ENCODE measurements around the gene TTC19. TPM values are rescaled to one million over a fixed set of nuclear protein-coding genes. Genes with fewer than 3 reads are reported as not detected.
"Not testable (repeated sequence)": the region's sequence is repeated elsewhere in the genome, so short reads cannot be mapped to it uniquely, and the experiment has no call there.

Gene TTC19
- total and polyA plus RNA-seq, 2 donors (not counting 3 experiments of a cell fraction or from before 2014, with no cell fraction given): 7.8 to 32.8 TPM

GRCh38 chr17:16050844-16051243 is 51.2 kb downstream of the TTC19 start:
- H3K4me1 ChIP-seq (ENCODE audit: control insufficient read depth, extremely low read depth, insufficient read depth, low read length): no peaks in the 10 kb centered on the region
- TF ChIP-seq, protein P1, sequence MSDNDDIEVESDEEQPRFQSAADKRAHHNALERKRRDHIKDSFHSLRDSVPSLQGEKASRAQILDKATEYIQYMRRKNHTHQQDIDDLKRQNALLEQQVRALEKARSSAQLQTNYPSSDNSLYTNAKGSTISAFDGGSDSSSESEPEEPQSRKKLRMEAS (IDR thresholded peaks at IDR 0.05; ENCODE audit: insufficient read depth, insufficient read length): no peak
- TF ChIP-seq EZH2 (IDR thresholded peaks at IDR 0.05; ENCODE audit: borderline replicate concordance, low read depth, low read length, severe bottlenecking): no peak
- no peak for TF ChIP-seq MYC (IDR thresholded peaks at IDR 0.05; ENCODE audit: low read depth, low read length)
- no peak for TF ChIP-seq FOS (IDR thresholded peaks at IDR 0.05; ENCODE audit: borderline replicate concordance, insufficient read depth, low read length)
- no peak for TF ChIP-seq JUN (IDR thresholded peaks at IDR 0.05; ENCODE audit: borderline replicate concordance, insufficient read depth, insufficient read length, low read depth)
- TF ChIP-seq POLR2A (IDR thresholded peaks at IDR 0.05; ENCODE audit: low read depth, low read length): no peak
- no peak for TF ChIP-seq POLR2AphosphoS5 (IDR thresholded peaks at IDR 0.05; ENCODE audit: insufficient read depth, low read depth, low read length)
- H3K9ac ChIP-seq (replicated peaks; ENCODE audit: extremely low read depth, insufficient read depth, low read length): no peak overlapping the region
- ChIA-PET CTCF (no interaction called here), POLR2A (no interaction called here)
- no peak overlapping the region for H3K4me3 ChIP-seq (replicated peaks in 1 of 3; ENCODE audit: insufficient read depth in 1 of 3, low read depth in 1 of 3, low read length in 3 of 3)
- no peaks in the 10 kb centered on the region for H3K9me1 ChIP-seq (replicated peaks; ENCODE audit: control insufficient read depth, extremely low read depth, insufficient read depth, low read length)
- intact Hi-C loops (cut with micrococcal nuclease): no loop called here
- DNase-seq (ENCODE audit: low read depth, low spot score) (no peak), FAIRE-seq (no peak)
- no peaks in the 10 kb centered on the region for H4K20me1 ChIP-seq (replicated peaks; ENCODE audit: control insufficient read depth, extremely low read depth, insufficient read depth, low read length)
- H3K36me3 ChIP-seq (ENCODE audit: control insufficient read depth in 2 of 2, extremely low read depth in 1 of 2, insufficient read depth in 2 of 2, low read length in 2 of 2): peaks cover 12 to 14% of the 10 kb centered on the region in 2 experiments
- no TSS peak for BruUV-seq (replicated peaks)
- no peak overlapping the region for H3K4me2 ChIP-seq (ENCODE audit: insufficient read depth, low read length)
- no peak overlapping the region for H2AFZ ChIP-seq (ENCODE audit: low read depth, low read length)
- no peaks in the 10 kb centered on the region for H3K27me3 ChIP-seq (ENCODE audit: control insufficient read depth in 2 of 2, insufficient read depth in 2 of 2, low read length in 2 of 2)
- dilution Hi-C loops (cut with MboI; ENCODE audit: extremely low pct_ligation_motif_present, low sequenced_read_pairs): no loop called here
- H3K27ac ChIP-seq (ENCODE audit: insufficient read depth, low read depth, low read length): no peak overlapping the region
- H3K79me2 ChIP-seq (ENCODE audit: control insufficient read depth, insufficient read depth, low read length): peaks cover 15% of the 10 kb centered on the region
- no peaks in the 10 kb centered on the region for H3K9me3 ChIP-seq (replicated peaks; ENCODE audit: control insufficient read depth, insufficient read depth, low read length)

DNA sequence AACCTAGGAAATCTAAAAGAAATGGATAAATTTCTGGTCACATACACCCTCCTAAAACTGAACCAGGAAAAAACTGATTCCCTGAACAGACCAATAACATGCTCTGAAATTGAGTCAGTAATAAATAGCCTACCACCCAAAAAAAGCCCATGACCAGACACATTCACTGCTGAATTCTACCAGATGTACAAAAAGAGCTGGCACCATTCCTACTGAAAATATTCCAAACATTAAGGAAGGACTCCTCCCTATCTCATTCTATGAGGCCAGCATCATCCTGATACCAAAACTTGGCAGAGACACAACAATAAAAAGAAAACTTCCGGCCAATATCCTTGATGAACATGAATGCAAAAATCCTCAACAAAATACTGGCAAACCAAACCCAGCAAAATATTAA is 52.9 kb downstream of the TTC19 start:
- Histone ChIP-seq H3K27ac (ENCODE audit: insufficient read depth, low read depth, low read length) (no peak overlapping the region), H3K9ac (replicated peaks; ENCODE audit: extremely low read depth, insufficient read depth, low read length) (no peak overlapping the region), H3K4me1 (ENCODE audit: control insufficient read depth, extremely low read depth, insufficient read depth, low read length) (no peaks in the 10 kb centered on the region), H3K79me2 (ENCODE audit: control insufficient read depth, insufficient read depth, low read length) (peaks cover 15% of the 10 kb centered on the region), H2AFZ (ENCODE audit: low read depth, low read length) (no peak overlapping the region), H3K36me3 (ENCODE audit: control insufficient read depth in 2 of 2, extremely low read depth in 1 of 2, insufficient read depth in 2 of 2, low read length in 2 of 2) (peaks cover 5 to 8% of the 10 kb centered on the region in 2 experiments), H3K27me3 (ENCODE audit: control insufficient read depth in 2 of 2, insufficient read depth in 2 of 2, low read length in 2 of 2) (no peaks in the 10 kb centered on the region), H4K20me1 (replicated peaks; ENCODE audit: control insufficient read depth, extremely low read depth, insufficient read depth, low read length) (no peaks in the 10 kb centered on the region), H3K9me1 (replicated peaks; ENCODE audit: control insufficient read depth, extremely low read depth, insufficient read depth, low read length) (no peaks in the 10 kb centered on the region), H3K4me3 (replicated peaks in 1 of 3; ENCODE audit: insufficient read depth in 1 of 3, low read depth in 1 of 3, low read length in 3 of 3) (no peak overlapping the region), H3K4me2 (ENCODE audit: insufficient read depth, low read length) (no peak overlapping the region), H3K9me3 (replicated peaks; ENCODE audit: control insufficient read depth, insufficient read depth, low read length) (no peaks in the 10 kb centered on the region)
- intact Hi-C loops (cut with micrococcal nuclease) (no loop called here), dilution Hi-C loops (cut with MboI; ENCODE audit: extremely low pct_ligation_motif_present, low sequenced_read_pairs) (no loop called here)
- POLR2A ChIA-PET: no interaction called here
- no peak for DNase-seq (ENCODE audit: low read depth, low spot score)
- peak; percentile 31 for FAIRE-seq
- no TSS peak for BruUV-seq (replicated peaks)
- CTCF ChIA-PET: interaction anchor here (0.8 to 1.3 kb wide), 4 partner anchors 11 to 107 kb away, joined by 3 read pairs; partner anchors contain the start of gene ADORA2B
- TF ChIP-seq POLR2AphosphoS5 (IDR thresholded peaks at IDR 0.05; ENCODE audit: insufficient read depth, low read depth, low read length) (no peak), GATA2 (IDR thresholded peaks at IDR 0.05; ENCODE audit: insufficient read depth, insufficient read length, low read depth, low read length) (no peak), FOS (IDR thresholded peaks at IDR 0.05; ENCODE audit: borderline replicate concordance, insufficient read depth, low read length) (no peak), EZH2 (IDR thresholded peaks at IDR 0.05; ENCODE audit: borderline replicate concordance, low read depth, low read length, severe bottlenecking) (no peak), POLR2A (IDR thresholded peaks at IDR 0.05; ENCODE audit: low read depth, low read length) (no peak)

GRCh38 chr17:16055139-16055538 is 55.5 kb downstream of the TTC19 start:
- FAIRE-seq, CTCF ChIA-PET: not testable (repeated sequence)

More at GRCh38 chr17:16055139-16055538, 55.5 kb downstream of the TTC19 start:
- POLR2A ChIA-PET; H4K20me1 ChIP-seq (replicated peaks; ENCODE audit: control insufficient read depth, extremely low read depth, insufficient read depth, low read length); H3K9me1 ChIP-seq (replicated peaks; ENCODE audit: control insufficient read depth, extremely low read depth, insufficient read depth, low read length); H3K4me3 ChIP-seq (replicated peaks in 1 of 3; ENCODE audit: insufficient read depth in 1 of 3, low read depth in 1 of 3, low read length in 3 of 3); BruUV-seq (replicated peaks); H2AFZ ChIP-seq (ENCODE audit: low read depth, low read length); H3K9me3 ChIP-seq (replicated peaks; ENCODE audit: control insufficient read depth, insufficient read depth, low read length); H3K27ac ChIP-seq (ENCODE audit: insufficient read depth, low read depth, low read length); H3K4me2 ChIP-seq (ENCODE audit: insufficient read depth, low read length); H3K9ac ChIP-seq (replicated peaks; ENCODE audit: extremely low read depth, insufficient read depth, low read length); H3K27me3 ChIP-seq (ENCODE audit: control insufficient read depth in 2 of 2, insufficient read depth in 2 of 2, low read length in 2 of 2); DNase-seq (ENCODE audit: low read depth, low spot score); intact Hi-C loops (cut with micrococcal nuclease); H3K4me1 ChIP-seq (ENCODE audit: control insufficient read depth, extremely low read depth, insufficient read depth, low read length); dilution Hi-C loops (cut with MboI; ENCODE audit: extremely low pct_ligation_motif_present, low sequenced_read_pairs): not testable (repeated sequence)
- Histone ChIP-seq H3K79me2 (ENCODE audit: control insufficient read depth, insufficient read depth, low read length) (peaks cover 13% of the 10 kb centered on the region), H3K36me3 (ENCODE audit: control insufficient read depth in 2 of 2, extremely low read depth in 1 of 2, insufficient read depth in 2 of 2, low read length in 2 of 2) (peaks cover 3 to 10% of the 10 kb centered on the region in 2 experiments)

Data from endothelial cell of umbilical vein (primary cell).